ENCODE results near the gene MLPH. TPM values are rescaled to one million over a fixed set of nuclear protein-coding genes. Genes with fewer than 3 reads are reported as not detected.

The MLPH gene
- total RNA-seq, 1 donor from 2014 or later, result not detected

DNA sequence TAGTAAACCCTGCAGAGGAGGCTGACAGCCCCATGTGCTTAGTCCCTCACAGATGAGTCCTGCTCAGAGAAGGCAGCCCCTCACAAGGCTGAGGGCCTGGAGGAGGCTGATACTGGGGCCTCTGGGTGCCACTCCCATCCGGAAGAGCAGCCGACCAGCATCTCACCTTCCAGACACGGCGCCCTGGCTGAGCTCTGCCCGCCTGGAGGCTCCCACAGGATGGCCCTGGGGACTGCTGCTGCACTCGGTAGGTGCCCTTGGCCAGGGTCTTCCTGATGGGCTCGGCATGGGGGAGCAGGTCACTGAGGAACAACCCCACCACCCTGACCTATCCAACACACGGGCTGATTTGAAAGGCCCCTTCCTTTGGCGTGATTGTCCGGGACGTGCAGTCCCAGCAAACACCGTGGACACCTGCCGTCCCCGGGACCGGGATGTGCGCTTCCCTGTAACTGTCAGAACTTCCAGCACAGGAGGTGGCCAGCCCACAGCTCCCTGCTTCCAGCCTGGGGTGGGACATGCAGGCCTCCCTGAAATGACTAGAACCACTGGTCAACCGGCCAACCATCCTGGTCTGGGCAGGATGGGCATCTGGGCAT, 38.6 kb downstream of the MLPH start:
- no peaks in the 10 kb centered on the region for H3K4me1 Mint-ChIP-seq (ENCODE audit: low read depth)
- no peaks in the 10 kb centered on the region for H3K9me3 Mint-ChIP-seq
- intact Hi-C loops (cut with micrococcal nuclease), result no loop called here

DNA sequence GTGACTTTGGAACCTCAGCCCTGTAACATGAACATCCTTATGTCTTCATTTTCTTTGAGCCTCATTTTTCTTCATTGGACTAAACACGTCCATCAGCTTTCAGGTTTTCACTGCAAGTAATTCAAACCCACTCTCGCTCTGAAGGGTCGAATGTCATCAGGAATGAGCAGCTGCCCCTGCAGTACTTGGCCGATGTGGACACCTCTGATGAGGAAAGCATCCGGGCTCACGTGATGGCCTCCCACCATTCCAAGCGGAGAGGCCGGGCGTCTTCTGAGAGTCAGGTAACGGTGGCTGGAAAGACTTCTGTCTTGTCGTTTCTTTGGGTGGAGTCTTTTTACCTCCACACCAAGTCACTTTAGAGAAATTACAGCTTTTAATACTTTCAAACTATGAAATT, 40.2 kb downstream of the MLPH start:
- no peaks in the 10 kb centered on the region for H3K36me3 Mint-ChIP-seq (ENCODE audit: low read depth)
- H3K4me3 Mint-ChIP-seq (ENCODE audit: low read depth), result no peak overlapping the region
- no peaks in the 10 kb centered on the region for H3K9me3 Mint-ChIP-seq
- H3K4me1 Mint-ChIP-seq (ENCODE audit: low read depth), result no peaks in the 10 kb centered on the region
- H3K27ac Mint-ChIP-seq, result no peak overlapping the region
- DNase-seq (ENCODE audit: low spot score), result no peak
- intact Hi-C loops (cut with micrococcal nuclease), result no loop called here
- no peaks in the 10 kb centered on the region for H3K27me3 Mint-ChIP-seq (ENCODE audit: low read depth)

More for the DNA sequence above, 38.6 kb downstream of the MLPH start:
- no peaks in the 10 kb centered on the region for H3K36me3 Mint-ChIP-seq (ENCODE audit: low read depth)
- H3K4me3 Mint-ChIP-seq (ENCODE audit: low read depth), result no peak overlapping the region
- no peaks in the 10 kb centered on the region for H3K27me3 Mint-ChIP-seq (ENCODE audit: low read depth)
- no peak overlapping the region for H3K27ac Mint-ChIP-seq
- no peak for DNase-seq (ENCODE audit: low spot score)

DNA sequence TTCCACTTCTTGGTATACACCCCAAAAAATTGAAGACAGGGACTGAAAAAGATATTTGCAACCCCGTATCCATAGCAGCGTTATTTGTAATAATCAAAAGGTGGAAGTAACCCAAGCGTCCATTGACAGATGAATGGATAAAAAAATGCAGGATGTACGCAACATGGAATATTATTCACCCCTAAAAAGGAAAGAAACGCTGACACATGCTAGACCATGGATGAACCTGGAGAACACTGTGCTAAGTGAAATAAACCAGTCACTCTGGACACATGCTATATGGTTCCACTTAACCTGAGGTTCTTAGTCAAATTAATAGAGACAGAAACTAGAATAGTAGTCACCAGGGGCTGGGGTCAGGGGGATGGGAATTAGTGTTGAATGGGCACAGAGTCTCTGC, 40.7 kb downstream of the MLPH start:
- H3K4me3 Mint-ChIP-seq (ENCODE audit: low read depth), result no peak overlapping the region
- no peak overlapping the region for H3K27ac Mint-ChIP-seq
- no peak for DNase-seq (ENCODE audit: low spot score)
- no peaks in the 10 kb centered on the region for H3K4me1 Mint-ChIP-seq (ENCODE audit: low read depth)
- intact Hi-C loops (cut with micrococcal nuclease), result no loop called here
- H3K9me3 Mint-ChIP-seq, result no peaks in the 10 kb centered on the region
- H3K36me3 Mint-ChIP-seq (ENCODE audit: low read depth), result no peaks in the 10 kb centered on the region
- no peaks in the 10 kb centered on the region for H3K27me3 Mint-ChIP-seq (ENCODE audit: low read depth)

DNA sequence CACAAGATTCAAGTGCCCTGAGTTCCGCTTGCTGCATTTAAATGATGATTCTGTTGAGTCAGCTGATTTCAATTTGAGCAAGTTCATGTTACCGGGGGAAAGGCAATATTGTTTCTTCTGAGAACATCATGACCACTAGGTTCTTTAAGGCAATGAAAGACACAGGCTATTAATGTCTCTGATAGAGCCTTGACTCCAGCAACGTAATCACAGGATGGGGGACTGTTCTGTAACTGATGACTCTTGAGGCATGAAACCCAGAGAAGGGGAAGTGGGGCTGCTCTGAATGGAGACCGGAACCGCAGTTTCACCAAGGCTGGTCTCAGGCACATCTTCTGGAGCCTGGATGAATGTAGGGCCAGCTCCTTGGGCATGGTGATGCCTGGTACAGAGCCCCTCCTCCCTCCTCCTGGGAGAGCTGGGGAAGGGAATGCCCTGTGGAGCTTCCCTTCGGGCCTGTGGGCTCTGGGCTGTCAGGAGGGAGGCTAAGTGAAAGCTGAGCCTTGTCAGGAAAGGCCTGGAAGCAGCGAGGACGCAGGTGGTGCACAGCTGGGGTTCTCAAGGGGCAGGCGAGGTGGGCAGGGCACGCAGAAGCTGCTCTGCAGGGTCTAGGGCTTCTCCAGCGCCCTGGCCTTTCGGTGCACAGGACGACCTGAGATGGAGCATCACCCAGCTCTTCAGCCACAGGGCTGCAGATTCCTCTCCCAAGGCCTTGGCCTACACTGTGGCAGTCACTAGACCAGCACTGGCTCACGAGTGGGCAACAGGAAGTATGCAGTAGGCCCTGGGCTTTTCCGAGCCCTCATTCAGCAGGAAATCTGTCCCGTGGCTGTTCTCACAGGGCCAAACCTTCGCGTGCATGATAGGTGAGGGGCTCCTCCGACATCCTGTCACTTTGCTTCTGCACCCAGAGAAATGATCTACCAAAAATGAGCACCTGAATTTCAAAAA, 42.7 kb downstream of the MLPH start:
- H3K9me3 Mint-ChIP-seq, result no peaks in the 10 kb centered on the region
- DNase-seq (ENCODE audit: low spot score), result no peak
- H3K27me3 Mint-ChIP-seq (ENCODE audit: low read depth), result no peaks in the 10 kb centered on the region
- no peak overlapping the region for H3K27ac Mint-ChIP-seq
- intact Hi-C loops (cut with micrococcal nuclease), result no loop called here
- H3K4me3 Mint-ChIP-seq (ENCODE audit: low read depth), result no peak overlapping the region
- no peaks in the 10 kb centered on the region for H3K4me1 Mint-ChIP-seq (ENCODE audit: low read depth)
- H3K36me3 Mint-ChIP-seq (ENCODE audit: low read depth), result no peaks in the 10 kb centered on the region

DNA sequence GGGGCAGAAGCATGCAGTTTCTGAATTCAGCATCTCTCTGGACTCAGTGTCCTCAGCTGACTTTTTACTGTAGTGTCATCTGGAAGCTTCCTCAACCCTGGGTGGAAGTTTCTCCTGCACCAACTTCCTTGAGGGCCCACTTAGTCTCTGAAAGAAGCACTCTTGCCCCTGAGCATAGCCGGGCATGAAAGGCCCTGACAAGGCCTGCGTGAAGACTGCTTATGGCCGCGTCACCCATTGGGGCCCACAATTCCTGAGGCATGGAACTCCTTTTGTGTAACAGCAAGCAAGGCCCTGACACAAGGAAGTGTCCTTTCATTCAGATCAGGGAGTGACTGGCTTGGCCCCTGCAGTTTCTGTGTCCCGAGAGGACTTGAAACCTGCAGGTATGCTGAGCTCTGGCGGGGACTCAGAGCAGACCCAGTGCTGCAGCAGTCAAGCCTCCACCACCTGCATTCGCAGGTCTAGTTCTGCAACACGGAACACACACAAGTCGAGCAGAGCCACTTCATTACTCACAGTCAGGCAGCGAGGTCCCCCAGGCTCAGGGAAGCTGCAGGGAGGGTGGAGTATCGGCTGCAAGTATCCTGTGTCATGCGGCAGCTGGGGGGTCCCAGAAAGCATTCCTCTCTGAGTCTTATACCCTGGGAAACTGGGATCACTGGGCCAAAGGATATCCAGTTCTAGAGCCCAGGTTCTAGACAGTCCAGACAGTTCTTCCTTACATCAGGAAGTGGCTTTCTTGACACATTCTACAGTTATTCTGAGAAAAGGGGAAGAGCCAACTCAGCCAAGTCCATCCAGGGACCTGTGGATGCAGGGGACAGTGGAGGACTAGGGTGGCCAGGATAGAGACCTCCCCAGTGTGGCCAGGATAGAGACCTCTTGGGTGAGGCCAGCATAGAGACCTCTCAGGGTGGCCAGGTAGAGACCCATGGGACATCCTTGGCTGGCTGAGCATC, 43.7 kb downstream of the MLPH start:
- no peaks in the 10 kb centered on the region for H3K27me3 Mint-ChIP-seq (ENCODE audit: low read depth)
- intact Hi-C loops (cut with micrococcal nuclease), result no loop called here
- no peak overlapping the region for H3K27ac Mint-ChIP-seq
- no peaks in the 10 kb centered on the region for H3K36me3 Mint-ChIP-seq (ENCODE audit: low read depth)
- H3K4me1 Mint-ChIP-seq (ENCODE audit: low read depth), result no peaks in the 10 kb centered on the region
- no peak overlapping the region for H3K4me3 Mint-ChIP-seq (ENCODE audit: low read depth)
- no peaks in the 10 kb centered on the region for H3K9me3 Mint-ChIP-seq
- no peak for DNase-seq (ENCODE audit: low spot score)

DNA sequence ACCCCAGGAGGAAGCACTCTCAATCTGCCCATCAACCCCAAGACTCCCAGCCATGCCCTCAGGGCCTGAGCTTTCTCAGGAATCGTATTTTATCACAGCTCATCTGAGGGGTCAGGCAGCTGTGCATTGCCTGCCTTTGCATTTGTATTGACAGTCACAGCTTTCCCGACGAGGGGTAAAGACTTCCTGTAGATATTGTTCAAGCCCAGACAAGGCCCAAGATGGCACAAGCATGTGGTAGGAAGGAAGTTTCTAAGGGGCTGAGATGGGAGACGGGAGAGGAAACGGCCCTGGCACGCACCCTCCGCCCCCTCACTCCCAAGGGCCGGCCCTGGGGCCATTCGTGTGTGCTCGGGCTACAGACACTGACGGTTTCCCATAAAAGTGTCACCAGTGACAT, 45.1 kb downstream of the MLPH start:
- intact Hi-C loops (cut with micrococcal nuclease), result no loop called here
- Mint-ChIP-seq H3K27ac (no peak overlapping the region), H3K4me3 (ENCODE audit: low read depth) (no peak overlapping the region), H3K27me3 (ENCODE audit: low read depth) (no peaks in the 10 kb centered on the region), H3K9me3 (no peaks in the 10 kb centered on the region), H3K4me1 (ENCODE audit: low read depth) (no peaks in the 10 kb centered on the region), H3K36me3 (ENCODE audit: low read depth) (no peaks in the 10 kb centered on the region)
- no peak for DNase-seq (ENCODE audit: low spot score)

DNA sequence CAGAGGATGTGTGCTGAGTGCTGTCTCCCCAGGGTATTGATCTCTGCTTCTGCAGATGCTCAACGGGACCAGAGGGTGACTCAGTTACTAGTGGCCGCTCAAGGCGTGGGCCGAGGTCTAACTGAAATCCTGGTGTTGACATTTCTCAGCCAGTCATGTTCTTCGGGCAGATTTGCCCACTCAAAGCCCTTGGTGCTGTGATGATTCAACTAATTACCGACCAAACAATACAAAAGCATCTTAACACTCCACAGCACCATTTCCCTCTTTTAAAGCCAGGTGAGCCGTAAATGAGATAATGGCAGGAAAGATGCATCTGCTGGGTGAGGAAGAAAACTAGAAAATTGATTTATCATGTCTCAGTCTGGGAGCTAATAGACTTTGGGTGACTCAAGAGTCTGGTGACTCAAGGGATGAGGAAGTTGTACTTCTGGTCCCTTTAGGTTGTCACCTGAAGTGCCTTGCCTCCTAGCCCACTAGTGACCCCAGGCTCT, 46.7 kb downstream of the MLPH start:
- no peaks in the 10 kb centered on the region for H3K4me1 Mint-ChIP-seq (ENCODE audit: low read depth)
- no peaks in the 10 kb centered on the region for H3K27me3 Mint-ChIP-seq (ENCODE audit: low read depth)
- intact Hi-C loops (cut with micrococcal nuclease), result no loop called here
- H3K9me3 Mint-ChIP-seq, result no peaks in the 10 kb centered on the region
- H3K27ac Mint-ChIP-seq, result no peak overlapping the region
- no peak overlapping the region for H3K4me3 Mint-ChIP-seq (ENCODE audit: low read depth)
- H3K36me3 Mint-ChIP-seq (ENCODE audit: low read depth), result no peaks in the 10 kb centered on the region
- no peak for DNase-seq (ENCODE audit: low spot score)

DNA sequence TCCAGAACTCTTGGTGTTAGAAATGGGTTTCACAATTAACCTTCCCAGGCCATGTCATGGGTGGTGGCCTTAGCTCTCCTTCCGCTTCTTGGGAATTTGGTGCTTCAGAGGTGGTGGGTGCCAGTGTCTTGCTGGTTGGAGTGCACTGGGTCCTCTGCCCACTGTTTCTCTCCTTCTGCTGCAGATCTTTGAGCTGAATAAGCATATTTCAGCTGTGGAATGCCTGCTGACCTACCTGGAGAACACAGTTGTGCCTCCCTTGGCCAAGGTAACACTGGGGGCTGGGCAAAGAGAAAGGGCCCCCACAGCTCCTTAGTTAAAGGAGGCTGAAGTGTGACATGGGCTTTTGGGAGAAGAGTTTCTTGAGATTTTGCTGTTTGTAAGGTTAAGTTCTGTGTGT, 47.3 kb downstream of the MLPH start:
- Mint-ChIP-seq H3K4me3 (ENCODE audit: low read depth) (no peak overlapping the region), H3K27me3 (ENCODE audit: low read depth) (no peaks in the 10 kb centered on the region), H3K27ac (no peak overlapping the region), H3K4me1 (ENCODE audit: low read depth) (no peaks in the 10 kb centered on the region), H3K9me3 (no peaks in the 10 kb centered on the region), H3K36me3 (ENCODE audit: low read depth) (no peaks in the 10 kb centered on the region)
- no peak for DNase-seq (ENCODE audit: low spot score)
- intact Hi-C loops (cut with micrococcal nuclease), result no loop called here

DNA sequence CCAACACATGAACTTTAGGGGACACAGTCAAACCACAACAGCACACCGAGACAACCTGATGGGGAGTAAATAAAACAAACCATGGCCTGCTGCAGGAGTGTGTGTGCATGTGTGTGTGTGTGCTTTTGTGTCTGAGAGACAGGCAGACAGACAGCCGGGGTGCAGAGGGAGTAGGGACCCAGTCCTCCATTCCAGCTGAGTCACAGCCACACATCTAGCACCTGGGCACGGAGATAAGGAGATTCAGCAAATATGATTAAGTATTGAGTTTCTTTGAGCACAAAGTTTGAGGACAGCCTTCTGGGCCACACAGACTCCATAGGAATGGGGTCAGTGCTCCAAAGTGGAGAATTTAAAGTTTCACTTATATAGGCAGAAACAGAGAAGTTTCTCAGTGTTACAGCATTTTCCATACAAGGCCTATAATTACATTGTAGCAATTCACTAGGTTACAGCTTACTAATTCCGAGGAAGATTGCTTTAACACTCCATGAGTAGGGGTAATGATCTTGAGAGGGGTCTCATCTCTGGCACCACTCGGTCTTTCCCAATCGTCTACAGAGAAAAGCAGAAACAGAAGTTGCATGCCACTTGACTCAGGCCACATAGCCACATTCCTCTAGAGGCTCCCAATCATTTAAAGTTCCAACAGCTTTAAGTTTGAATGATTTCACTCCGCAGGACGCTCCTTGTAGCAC, 48.5 kb downstream of the MLPH start:
- Mint-ChIP-seq H3K4me3 (ENCODE audit: low read depth) (no peak overlapping the region), H3K4me1 (ENCODE audit: low read depth) (no peaks in the 10 kb centered on the region), H3K36me3 (ENCODE audit: low read depth) (no peaks in the 10 kb centered on the region), H3K27me3 (ENCODE audit: low read depth) (no peaks in the 10 kb centered on the region), H3K9me3 (no peaks in the 10 kb centered on the region), H3K27ac (no peak overlapping the region)
- intact Hi-C loops (cut with micrococcal nuclease), result no loop called here
- DNase-seq (ENCODE audit: low spot score), result no peak

DNA sequence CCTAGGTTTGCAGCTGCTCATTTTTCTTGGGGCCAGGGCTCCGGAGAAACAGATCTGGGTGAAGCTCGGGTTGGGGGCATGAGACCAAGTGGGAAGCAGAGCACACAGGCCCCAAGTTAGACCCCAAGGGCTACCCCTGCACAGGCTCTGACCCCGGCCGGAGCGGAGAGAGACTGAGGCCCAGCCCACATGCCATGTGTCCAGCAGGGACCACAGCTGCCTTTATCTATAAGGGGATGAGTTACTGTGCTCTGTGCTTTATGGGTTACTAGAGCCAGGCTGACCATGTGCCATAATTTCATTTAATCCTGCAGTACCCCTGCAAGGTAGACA, 49.0 kb downstream of the MLPH start:
- Mint-ChIP-seq H3K36me3 (ENCODE audit: low read depth) (no peaks in the 10 kb centered on the region), H3K27me3 (ENCODE audit: low read depth) (no peaks in the 10 kb centered on the region), H3K4me1 (ENCODE audit: low read depth) (no peaks in the 10 kb centered on the region), H3K4me3 (ENCODE audit: low read depth) (no peak overlapping the region), H3K9me3 (no peaks in the 10 kb centered on the region), H3K27ac (no peak overlapping the region)
- no peak for DNase-seq (ENCODE audit: low spot score)
- intact Hi-C loops (cut with micrococcal nuclease), result no loop called here

DNA sequence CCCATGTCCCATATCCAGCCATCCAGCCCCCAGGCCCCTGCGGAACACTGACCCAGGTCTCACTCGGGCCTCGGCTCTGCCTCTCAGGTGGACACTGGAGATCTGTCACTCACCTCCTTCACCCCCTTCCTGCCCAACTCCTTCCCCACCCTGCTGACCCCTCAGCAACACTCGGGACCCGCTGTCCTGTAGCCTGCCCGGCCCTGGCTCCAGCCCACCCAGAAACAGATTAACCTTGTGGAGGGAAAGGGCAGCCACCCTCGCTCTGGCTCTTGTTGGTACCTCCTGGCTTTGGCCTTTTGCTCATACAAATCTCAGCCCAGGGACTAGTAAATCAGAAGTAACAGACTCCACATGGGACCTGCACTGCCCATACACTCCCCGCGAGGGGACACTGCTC, 49.6 kb downstream of the MLPH start:
- intact Hi-C loops (cut with micrococcal nuclease), result no loop called here
- no peaks in the 10 kb centered on the region for H3K4me1 Mint-ChIP-seq (ENCODE audit: low read depth)
- H3K36me3 Mint-ChIP-seq (ENCODE audit: low read depth), result no peaks in the 10 kb centered on the region
- no peaks in the 10 kb centered on the region for H3K27me3 Mint-ChIP-seq (ENCODE audit: low read depth)
- no peak overlapping the region for H3K4me3 Mint-ChIP-seq (ENCODE audit: low read depth)
- DNase-seq (ENCODE audit: low spot score), result no peak
- no peak overlapping the region for H3K27ac Mint-ChIP-seq
- no peaks in the 10 kb centered on the region for H3K9me3 Mint-ChIP-seq

DNA sequence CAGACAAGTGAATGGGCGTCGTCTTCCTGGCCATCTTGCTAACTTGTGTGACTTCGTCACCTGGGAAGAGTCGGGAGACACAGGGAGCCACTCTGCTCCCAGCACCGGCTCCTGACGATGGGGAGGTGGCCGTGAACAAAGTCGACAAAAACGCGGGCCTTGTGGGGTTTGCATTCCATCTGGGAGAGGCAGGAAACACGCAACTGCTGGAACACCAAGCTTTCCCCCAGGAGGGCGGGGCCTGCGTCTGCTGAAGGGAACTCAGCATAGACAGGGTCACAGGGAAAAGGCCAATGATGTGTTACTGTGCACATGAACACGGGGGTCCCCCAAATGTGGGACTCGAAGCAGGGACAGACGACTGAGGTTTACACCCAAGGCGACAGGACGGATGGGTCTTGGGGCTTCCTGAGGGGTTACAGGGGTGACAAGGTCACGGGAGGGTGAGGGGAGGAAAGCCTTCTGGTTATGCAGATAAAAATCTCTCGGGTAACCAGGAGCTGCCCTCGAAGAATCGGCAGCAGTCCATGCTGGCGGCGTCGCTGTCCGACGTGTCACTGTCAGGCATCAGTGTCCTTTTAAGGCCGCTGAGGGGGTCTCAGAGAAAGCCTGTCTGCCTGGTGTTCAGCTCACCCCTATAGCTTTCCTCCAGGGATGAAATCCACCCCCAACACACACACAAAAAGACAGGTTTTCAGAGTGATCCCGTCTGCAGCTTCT, 51.1 kb downstream of the MLPH start:
- Mint-ChIP-seq H3K36me3 (ENCODE audit: low read depth) (no peaks in the 10 kb centered on the region), H3K27me3 (ENCODE audit: low read depth) (no peaks in the 10 kb centered on the region), H3K4me1 (ENCODE audit: low read depth) (no peaks in the 10 kb centered on the region), H3K27ac (no peak overlapping the region), H3K4me3 (ENCODE audit: low read depth) (no peak overlapping the region), H3K9me3 (no peaks in the 10 kb centered on the region)
- intact Hi-C loops (cut with micrococcal nuclease), result no loop called here
- DNase-seq (ENCODE audit: low spot score), result no peak
